Measurements from ENCODE around the gene C21orf91. TPM values are rescaled to one million over a fixed set of nuclear protein-coding genes. Genes with fewer than 3 reads are reported as not detected.

Gene C21orf91
- total RNA-seq, 1 experiment from 2014 or later: 30.5 TPM

GRCh38 chr21:17765207-17765606 lies 53.9 kb downstream of the C21orf91 start:
- TF ChIP-seq HMGA2 (CRISPR knock-in tag; IDR thresholded peaks at IDR 0.05) (peak; percentile 98), STAT6 (CRISPR knock-in tag; conservative IDR thresholded peaks at IDR 0.05; ENCODE audit: low read depth) (no peak)
- peaks cover 12% of the 10 kb centered on the region for H3K4me1 Mint-ChIP-seq
- ChIA-PET POLR2A (no interaction called here), CTCF (no interaction called here)
- H3K9me3 Mint-ChIP-seq: peaks cover 10% of the 10 kb centered on the region; the same call in 1 of the 2 replicates
- no peak overlapping the region for H3K27ac Mint-ChIP-seq
- no peak overlapping the region for H3K4me3 Mint-ChIP-seq
- H3K27me3 Mint-ChIP-seq (ENCODE audit: low read depth): no peaks in the 10 kb centered on the region
- ATAC-seq: no peak
- no peaks in the 10 kb centered on the region for H3K36me3 Mint-ChIP-seq
- no peak for DNase-seq (ENCODE audit: low spot score)

DNA sequence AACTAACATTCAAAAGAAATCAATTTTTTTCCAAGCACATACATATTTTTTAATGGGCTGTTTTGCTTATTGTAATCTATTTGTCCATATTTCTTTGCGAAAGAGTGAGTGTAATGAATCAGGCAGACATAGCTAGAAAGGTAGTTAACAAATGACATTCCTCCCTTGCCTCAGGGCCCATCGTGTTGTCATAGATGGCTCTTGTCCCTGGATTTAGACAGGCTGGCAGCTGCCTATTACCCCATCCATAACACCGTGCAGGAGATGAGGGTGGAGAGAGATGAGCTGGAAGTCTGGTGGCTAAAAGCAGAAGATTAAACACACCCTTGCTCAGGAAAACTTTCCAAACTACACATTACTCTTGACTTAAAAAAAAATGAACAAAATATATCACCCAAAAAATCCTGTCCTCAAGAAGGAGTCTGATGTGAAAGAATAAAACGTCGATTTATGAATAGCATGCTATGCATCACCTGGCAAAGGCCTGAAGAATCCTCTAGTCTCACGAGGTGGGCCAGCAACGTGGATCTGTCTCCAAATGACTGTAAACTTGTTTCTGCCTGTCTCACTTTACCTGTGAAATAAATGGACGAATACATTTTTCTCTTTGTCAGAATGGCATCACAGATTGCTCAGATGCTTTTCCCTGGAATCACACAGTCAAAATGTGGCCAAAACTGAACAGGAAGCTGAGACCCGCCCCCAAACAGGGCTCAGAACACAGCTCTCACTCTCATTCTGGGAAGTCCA lies 55.7 kb downstream of the C21orf91 start:
- H3K4me3 Mint-ChIP-seq: no peak overlapping the region
- ChIA-PET CTCF (no interaction called here), POLR2A (no interaction called here)
- H3K36me3 Mint-ChIP-seq: no peaks in the 10 kb centered on the region
- no peak overlapping the region for H3K27ac Mint-ChIP-seq
- H3K27me3 Mint-ChIP-seq (ENCODE audit: low read depth): no peaks in the 10 kb centered on the region
- TF ChIP-seq OVOL2 (CRISPR knock-in tag; IDR thresholded peaks at IDR 0.05; ENCODE audit: borderline replicate concordance) (no peak), ATF1 (CRISPR knock-in tag; IDR thresholded peaks at IDR 0.05) (no peak)
- H3K9me3 Mint-ChIP-seq: peaks cover 12% of the 10 kb centered on the region; the same call in 1 of the 2 replicates
- DNase-seq (ENCODE audit: low spot score) (no peak), ATAC-seq (no peak)
- H3K4me1 Mint-ChIP-seq: peaks cover 17% of the 10 kb centered on the region

GRCh38 chr21:17759511-17760178 lies 59.5 kb downstream of the C21orf91 start:
- no peaks in the 10 kb centered on the region for H3K27me3 Mint-ChIP-seq (ENCODE audit: low read depth)
- H3K4me1 Mint-ChIP-seq: peaks cover 5% of the 10 kb centered on the region; the same call in 1 of the 2 replicates

More at GRCh38 chr21:17759511-17760178, 59.5 kb downstream of the C21orf91 start:
- Mint-ChIP-seq H3K36me3 (peaks cover 5% of the 10 kb centered on the region; the same call in 1 of the 2 replicates), H3K4me3 (no peak overlapping the region), H3K9me3 (peaks cover 24% of the 10 kb centered on the region), H3K27ac (no peak overlapping the region)
- ChIA-PET POLR2A (no interaction called here), CTCF (no interaction called here)
- no peak for DNase-seq (ENCODE audit: low spot score)
- ATAC-seq: no peak
- TF ChIP-seq FOXP1 (CRISPR knock-in tag; IDR thresholded peaks at IDR 0.05; ENCODE audit: borderline replicate concordance): no peak
- TF ChIP-seq ZBTB43 (CRISPR knock-in tag; IDR thresholded peaks at IDR 0.05): no peak
- no peak for TF ChIP-seq STAT6 (CRISPR knock-in tag; conservative IDR thresholded peaks at IDR 0.05; ENCODE audit: low read depth)
- TF ChIP-seq ESRRA (CRISPR knock-in tag; IDR thresholded peaks at IDR 0.05; ENCODE audit: borderline replicate concordance): no peak
- TF ChIP-seq, protein P1, sequence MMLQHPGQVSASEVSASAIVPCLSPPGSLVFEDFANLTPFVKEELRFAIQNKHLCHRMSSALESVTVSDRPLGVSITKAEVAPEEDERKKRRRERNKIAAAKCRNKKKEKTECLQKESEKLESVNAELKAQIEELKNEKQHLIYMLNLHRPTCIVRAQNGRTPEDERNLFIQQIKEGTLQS (CRISPR knock-in tag; conservative IDR thresholded peaks at IDR 0.05): no peak
- no peak for TF ChIP-seq ZBTB21 (CRISPR knock-in tag; IDR thresholded peaks at IDR 0.05; ENCODE audit: borderline replicate concordance)
- no peak for TF ChIP-seq NR1H2 (CRISPR knock-in tag; IDR thresholded peaks at IDR 0.05)
- no peak for TF ChIP-seq OVOL2 (CRISPR knock-in tag; IDR thresholded peaks at IDR 0.05; ENCODE audit: borderline replicate concordance)
- TF ChIP-seq ZNF138 (CRISPR knock-in tag; conservative IDR thresholded peaks at IDR 0.05): no peak
- no peak for TF ChIP-seq ATF1 (CRISPR knock-in tag; IDR thresholded peaks at IDR 0.05)
- TF ChIP-seq CBFB (CRISPR knock-in tag; IDR thresholded peaks at IDR 0.05; ENCODE audit: low read depth): no peak
- TF ChIP-seq E2F1 (CRISPR knock-in tag; IDR thresholded peaks at IDR 0.05): no peak
- TF ChIP-seq, protein P2, sequence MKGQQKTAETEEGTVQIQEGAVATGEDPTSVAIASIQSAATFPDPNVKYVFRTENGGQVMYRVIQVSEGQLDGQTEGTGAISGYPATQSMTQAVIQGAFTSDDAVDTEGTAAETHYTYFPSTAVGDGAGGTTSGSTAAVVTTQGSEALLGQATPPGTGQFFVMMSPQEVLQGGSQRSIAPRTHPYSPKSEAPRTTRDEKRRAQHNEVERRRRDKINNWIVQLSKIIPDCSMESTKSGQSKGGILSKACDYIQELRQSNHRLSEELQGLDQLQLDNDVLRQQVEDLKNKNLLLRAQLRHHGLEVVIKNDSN (CRISPR knock-in tag; IDR thresholded peaks at IDR 0.05): no peak
- no peak for TF ChIP-seq ZNF263 (CRISPR knock-in tag; IDR thresholded peaks at IDR 0.05; ENCODE audit: low read depth)
- no peak for TF ChIP-seq ETV6 (CRISPR knock-in tag; IDR thresholded peaks at IDR 0.05)
